HepG2 (cell line): ENCODE results near the gene UCKL1. TPM values are rescaled to one million over a fixed set of nuclear protein-coding genes. Genes with fewer than 3 reads are reported as not detected.
A peak's percentile ranks its signal among the peaks of the same experiment; 100 is the strongest.

Source experiments
- EED ChIP-seq: sonication (generic); formaldehyde crosslinking; IDR thresholded peaks from 2 replicates; pipeline ENCODE4 v1.5.0; 2020; ENCODE audit warnings: mild to moderate bottlenecking, missing genetic modification reagents
- FOXA1 ChIP-seq, 2 experiments: fragments of 450-650 bp in 1 of 2; sonication (generic) in 1 of 2; formaldehyde crosslinking in 1 of 2; IDR thresholded peaks; 2 replicates each; pipeline versions ENCODE4 v1.4.0 to v1.6.1; 2016 to 2020; ENCODE audit warnings: missing genetic modification reagents in 1 of 2
- GFI1 ChIP-seq: sonication (generic); formaldehyde crosslinking; IDR thresholded peaks from 2 replicates; pipeline ENCODE4 v1.5.0; 2020; ENCODE audit warnings: missing genetic modification reagents, mild to moderate bottlenecking, borderline replicate concordance
- HCFC1 ChIP-seq: fragments of 150-350 bp; IDR thresholded peaks from 2 replicates; pipeline ENCODE4 v1.6.1; 2014; ENCODE audit warnings: low read depth, low read length
- HDAC6 ChIP-seq: fragments of 200-600 bp; sonication (generic); IDR thresholded peaks from 2 replicates; pipeline ENCODE4 v1.7.0; 2017; ENCODE audit warnings: mild to moderate bottlenecking, antibody characterized with exemption, low read length, low read depth
- HIC2 ChIP-seq: sonication (generic); formaldehyde crosslinking; IDR thresholded peaks from 2 replicates; pipeline ENCODE4 v1.9.0; 2022; ENCODE audit warnings: low read depth, missing genetic modification reagents
- HNRNPH1 ChIP-seq: fragments of 200-400 bp; formaldehyde crosslinking; optimal IDR thresholded peaks from 2 replicates; pipeline ENCODE3; 2017; ENCODE audit warnings: mild to moderate bottlenecking, low read depth, low read length
- HOXA9 ChIP-seq: sonication (generic); formaldehyde crosslinking; IDR thresholded peaks from 2 replicates; pipeline ENCODE4 v1.8.1; 2022; ENCODE audit warnings: missing genetic modification reagents, mild to moderate bottlenecking, moderate library complexity, borderline replicate concordance
- MBD4 ChIP-seq: IDR thresholded peaks from 2 replicates; pipeline ENCODE4 v1.6.1; 2012; ENCODE audit warnings: low read length, inconsistent platforms, borderline replicate concordance
- MED8 ChIP-seq: sonication (generic); formaldehyde crosslinking; IDR thresholded peaks from 2 replicates; pipeline ENCODE4 v1.8.1; 2023; ENCODE audit warnings: mild to moderate bottlenecking, missing genetic modification reagents; ENCODE audit not compliant: insufficient replicate concordance
- MYC ChIP-seq: sonication (generic); formaldehyde crosslinking; IDR thresholded peaks from 2 replicates; pipeline ENCODE4 v1.9.0; 2021; ENCODE audit warnings: missing genetic modification reagents, borderline replicate concordance
- MZF1 ChIP-seq: sonication (generic); formaldehyde crosslinking; IDR thresholded peaks from 2 replicates; pipeline ENCODE4 v1.8.1; 2023; ENCODE audit warnings: mild to moderate bottlenecking, missing genetic modification reagents, borderline replicate concordance
- PAF1 ChIP-seq: IDR thresholded peaks from 2 replicates; pipeline ENCODE4 v1.6.1; 2016; ENCODE audit warnings: missing genetic modification reagents, missing compliant biosample characterization
- RARA ChIP-seq: IDR thresholded peaks from 2 replicates; pipeline ENCODE4 v1.6.1; 2016; ENCODE audit warnings: missing genetic modification reagents, missing compliant biosample characterization
- RBFOX2 ChIP-seq: fragments of 200-400 bp; formaldehyde crosslinking; IDR thresholded peaks from 2 replicates; pipeline ENCODE4 v1.6.1; 2017; ENCODE audit warnings: low read depth, mild to moderate bottlenecking, low read length
- RCOR2 ChIP-seq: IDR thresholded peaks from 2 replicates; pipeline ENCODE4 v1.6.1; 2016; ENCODE audit warnings: missing biosample characterization, missing genetic modification reagents
- REXO4 ChIP-seq: sonication (generic); formaldehyde crosslinking; IDR thresholded peaks from 2 replicates; pipeline ENCODE4 v1.8.0; 2022; ENCODE audit warnings: missing genetic modification reagents, mild to moderate bottlenecking, borderline replicate concordance
- ZBTB20 ChIP-seq: sonication (generic); formaldehyde crosslinking; IDR thresholded peaks from 2 replicates; pipeline ENCODE4 v1.8.1; 2023; ENCODE audit warnings: missing genetic modification reagents, low read depth, mild to moderate bottlenecking, borderline replicate concordance
- ZBTB25 ChIP-seq: IDR thresholded peaks from 2 replicates; pipeline ENCODE4 v1.6.1; 2018; ENCODE audit warnings: missing genetic modification reagents
- ZC3H13 ChIP-seq: sonication (generic); formaldehyde crosslinking; IDR thresholded peaks from 2 replicates; pipeline ENCODE4 v1.8.1; 2023; ENCODE audit warnings: mild to moderate bottlenecking, missing genetic modification reagents, moderate library complexity
- ZFP36 ChIP-seq: fragments of 150-350 bp; IDR thresholded peaks from 2 replicates; pipeline ENCODE4 v1.6.1; 2018; ENCODE audit warnings: borderline replicate concordance, low read length, low read depth; ENCODE audit not compliant: partially characterized antibody
- ZNF30 ChIP-seq: sonication (generic); formaldehyde crosslinking; IDR thresholded peaks from 2 replicates; pipeline ENCODE4 v1.5.0; 2020; ENCODE audit warnings: mild to moderate bottlenecking, missing genetic modification reagents
- ZNF629 ChIP-seq: sonication (generic); formaldehyde crosslinking; conservative IDR thresholded peaks from 2 replicates; pipeline ENCODE4 v1.5.0; 2020; ENCODE audit warnings: missing genetic modification reagents
- polyA plus RNA-seq, 8 experiments: library from polyadenylated mRNA; depleted of rRNA in 3 of 8; stranded (reverse) in 7 of 8; unstranded in 1 of 8; fragments of >200 nt; fragmentation: Illumina TruSeq in 4 of 8; extraction: Trizol in 4 of 8; gene quantifications; 2 replicates each; pipeline versions ENCODE4 v1.2.1 to v1.2.3, GENCODE V29; 2011 to 2016; ENCODE audit warnings: low read depth in 4 of 8, missing spikeins in 1 of 8, mixed read lengths in 1 of 8; ENCODE audit not compliant: insufficient read depth in 1 of 8
- total RNA-seq, 5 experiments: library from RNA; depleted of rRNA; stranded (reverse); fragments of >200 nt; fragmentation: Illumina TruSeq; extraction: Trizol; gene quantifications; 2 replicates each; pipeline ENCODE4 v1.2.3, GENCODE V29; 2016; ENCODE audit warnings: low read depth in 1 of 5
- TF ChIP-seq, protein P1 (sequence below): fragments of 450-650 bp; IDR thresholded peaks from 2 replicates; pipeline ENCODE4 v1.6.1; 2017
- TF ChIP-seq, protein P2 (sequence below): sonication (generic); formaldehyde crosslinking; IDR thresholded peaks from 2 replicates; pipeline ENCODE4 v1.8.0; 2022; ENCODE audit warnings: mild to moderate bottlenecking, missing genetic modification reagents, moderate library complexity

Gene UCKL1
- total and polyA plus RNA-seq, 2 of the 13 experiments (the other 11 are each of a cell fraction or from before 2014, with no cell fraction given): 50.2 to 126 TPM

DNA sequence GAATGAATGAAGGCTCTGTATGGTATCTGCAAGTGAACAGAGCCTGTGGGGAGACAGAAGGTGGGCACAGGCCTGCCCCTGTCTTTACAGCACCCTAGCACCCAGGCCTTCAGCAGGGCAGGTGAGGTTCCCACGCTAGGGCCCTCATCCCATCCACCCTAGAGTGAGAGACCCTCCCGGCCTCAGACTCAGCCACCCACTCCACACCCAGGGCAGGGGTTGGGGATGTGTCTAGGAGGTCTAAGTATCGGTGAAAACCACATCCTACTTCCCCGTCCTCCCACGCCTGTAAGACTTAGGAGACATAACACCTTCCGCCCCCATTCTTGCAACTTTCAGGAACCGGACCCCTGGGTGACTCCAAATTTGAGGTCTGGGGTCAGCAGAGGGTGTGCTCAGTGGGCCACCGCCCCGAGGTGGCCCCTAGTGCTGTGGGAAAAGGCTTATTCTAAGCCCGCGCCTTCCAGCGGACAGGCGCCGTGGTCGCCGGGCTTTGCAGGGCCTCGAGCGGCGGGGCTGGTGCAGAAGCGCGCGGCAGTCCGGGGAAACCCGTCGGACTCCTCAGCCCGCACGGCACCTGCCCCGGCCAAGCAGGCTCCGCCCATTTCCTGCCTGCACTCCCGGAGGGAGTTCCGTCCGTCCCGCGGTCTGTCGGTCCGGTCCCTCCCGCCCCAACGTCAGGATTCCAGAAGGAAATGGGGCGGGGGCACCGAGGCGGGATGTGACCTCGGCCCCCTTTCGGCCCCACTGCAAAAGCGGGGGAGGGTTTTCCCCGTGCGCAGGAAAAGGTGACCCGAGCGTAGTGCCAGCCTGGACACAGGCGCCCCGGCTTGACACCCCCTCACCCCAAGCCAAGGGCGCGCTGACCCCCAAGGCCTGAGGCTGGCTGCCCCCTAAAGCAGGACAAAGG, 22.4 kb upstream of the UCKL1 start (continued):
- TF ChIP-seq HNRNPH1 (no peak), MED8 (CRISPR knock-in tag) (peak; percentile 62), MZF1 (CRISPR knock-in tag) (0 out of 2 replicates have a peak, but pooled peaks have one; percentile 65), ZNF30 (CRISPR knock-in tag) (peak; percentile 38; the same call in 1 of the 2 replicates), PAF1 (CRISPR knock-in tag) (no peak), MBD4 (no peak), HIC2 (CRISPR knock-in tag) (peak; percentile 67), RCOR2 (CRISPR knock-in tag) (no peak), HOXA9 (CRISPR knock-in tag) (peak; percentile 72; the same call in 1 of the 2 replicates), EED (CRISPR knock-in tag) (no peak), HCFC1 (peak; percentile 17; the same call in 1 of the 2 replicates), RBFOX2 (peak; percentile 84), HDAC6 (no peak), RARA (CRISPR knock-in tag) (peak; percentile 60), ZFP36 (no peak), ZBTB25 (CRISPR knock-in tag) (peak; percentile 98), MYC (peak; percentile 94; the same call in 1 of the 2 replicates), ZNF629 (CRISPR knock-in tag) (peak; percentile 67), GFI1 (no peak), ZBTB20 (CRISPR knock-in tag) (peak; percentile 89; the same call in 1 of the 2 replicates), REXO4 (CRISPR knock-in tag) (no peak), ZC3H13 (CRISPR knock-in tag) (peak; percentile 82), FOXA1 (IDR thresholded peaks at IDR 0.05) (no peak), FOXA1 (CRISPR knock-in tag; IDR thresholded peaks at IDR 0.05) (peak; percentile 26; the same call in 1 of the 2 replicates)
- TF ChIP-seq, protein P1, sequence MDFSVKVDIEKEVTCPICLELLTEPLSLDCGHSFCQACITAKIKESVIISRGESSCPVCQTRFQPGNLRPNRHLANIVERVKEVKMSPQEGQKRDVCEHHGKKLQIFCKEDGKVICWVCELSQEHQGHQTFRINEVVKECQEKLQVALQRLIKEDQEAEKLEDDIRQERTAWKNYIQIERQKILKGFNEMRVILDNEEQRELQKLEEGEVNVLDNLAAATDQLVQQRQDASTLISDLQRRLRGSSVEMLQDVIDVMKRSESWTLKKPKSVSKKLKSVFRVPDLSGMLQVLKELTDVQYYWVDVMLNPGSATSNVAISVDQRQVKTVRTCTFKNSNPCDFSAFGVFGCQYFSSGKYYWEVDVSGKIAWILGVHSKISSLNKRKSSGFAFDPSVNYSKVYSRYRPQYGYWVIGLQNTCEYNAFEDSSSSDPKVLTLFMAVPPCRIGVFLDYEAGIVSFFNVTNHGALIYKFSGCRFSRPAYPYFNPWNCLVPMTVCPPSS: no peak
- TF ChIP-seq, protein P2, sequence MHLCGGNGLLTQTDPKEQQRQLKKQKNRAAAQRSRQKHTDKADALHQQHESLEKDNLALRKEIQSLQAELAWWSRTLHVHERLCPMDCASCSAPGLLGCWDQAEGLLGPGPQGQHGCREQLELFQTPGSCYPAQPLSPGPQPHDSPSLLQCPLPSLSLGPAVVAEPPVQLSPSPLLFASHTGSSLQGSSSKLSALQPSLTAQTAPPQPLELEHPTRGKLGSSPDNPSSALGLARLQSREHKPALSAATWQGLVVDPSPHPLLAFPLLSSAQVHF (CRISPR knock-in tag): peak; percentile 92
